ENCODE data around the gene SMO.

- TF ChIP-seq POLR2A (IDR thresholded peaks at IDR 0.05) = no peak
- TF ChIP-seq CTCF (IDR thresholded peaks at IDR 0.05) = no peak
- TF ChIP-seq EP300 (IDR thresholded peaks at IDR 0.05) = no peak
- TF ChIP-seq POLR2AphosphoS5 (IDR thresholded peaks at IDR 0.05) = no peak
Observed at GRCh38 chr7:129227646-129228578, 39.5 kb downstream of the SMO start.
